HCEC 1CT (cell line): ENCODE data around the gene CSPG5.

ENCODE experiments used
- DNase-seq: peaks from one replicate; pipeline ENCODE4 v3.0.0-alpha.2; 2017

The CSPG5 gene

GRCh38 chr3:47578691-47579632 is at the start of gene CSPG5:
CSPG5 (minus strand) TSS chr3:47578865; CDS start chr3:47578693, 172 bp downstream.
- DNase-seq = no peak

GRCh38 chr3:47628426-47628825 is 49.8 kb upstream of the CSPG5 start:
- no peak for DNase-seq

- DNase-seq = no peak
These were observed 44.2 kb upstream of the CSPG5 start for GRCh38 chr3:47622671-47623461.

- peak; percentile 43 for DNase-seq
These were observed 38.7 kb upstream of the CSPG5 start for GRCh38 chr3:47617086-47618010.

DNA sequence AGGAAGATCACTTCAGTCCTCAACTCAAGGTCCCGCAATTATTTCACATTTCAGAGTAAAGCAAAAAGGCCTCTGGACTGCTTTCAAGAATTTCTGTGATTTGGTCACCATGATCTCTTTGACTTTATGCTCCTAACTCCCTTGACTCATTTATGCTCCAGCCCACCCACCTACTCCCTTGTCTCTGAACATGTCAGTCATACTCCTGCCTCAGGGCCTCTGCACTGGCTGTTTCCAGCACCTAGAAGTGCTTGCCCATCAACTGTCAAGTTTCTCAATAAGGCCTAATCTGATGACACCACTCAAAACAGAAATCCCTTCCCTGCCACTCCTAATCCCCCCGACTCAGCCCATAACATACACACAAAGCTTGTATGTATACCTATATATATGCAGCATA is 36.1 kb upstream of the CSPG5 start:
- DNase-seq = no peak

DNA sequence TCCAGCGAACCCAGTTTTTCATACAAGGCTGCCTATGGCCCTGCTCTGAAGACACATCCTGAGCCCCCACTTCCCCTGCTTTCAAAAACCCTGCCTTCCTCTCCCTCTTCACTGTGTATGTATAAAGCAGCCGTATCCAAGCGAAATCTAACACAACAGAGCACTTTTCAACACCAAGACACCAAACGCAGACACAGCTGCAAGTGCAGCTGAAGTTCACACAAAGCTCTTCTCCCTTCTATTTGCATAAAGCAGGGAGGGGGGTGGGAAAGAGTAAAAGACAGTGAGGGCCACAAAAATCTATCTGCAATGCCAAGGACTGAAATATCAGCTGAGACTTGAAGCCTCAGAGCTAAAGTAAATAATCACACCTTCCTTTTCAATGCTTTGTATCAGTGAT is 35.1 kb upstream of the CSPG5 start:
- DNase-seq = no peak

- no peak for DNase-seq
These were observed 34.2 kb upstream of the CSPG5 start for GRCh38 chr3:47612879-47613278.

DNA sequence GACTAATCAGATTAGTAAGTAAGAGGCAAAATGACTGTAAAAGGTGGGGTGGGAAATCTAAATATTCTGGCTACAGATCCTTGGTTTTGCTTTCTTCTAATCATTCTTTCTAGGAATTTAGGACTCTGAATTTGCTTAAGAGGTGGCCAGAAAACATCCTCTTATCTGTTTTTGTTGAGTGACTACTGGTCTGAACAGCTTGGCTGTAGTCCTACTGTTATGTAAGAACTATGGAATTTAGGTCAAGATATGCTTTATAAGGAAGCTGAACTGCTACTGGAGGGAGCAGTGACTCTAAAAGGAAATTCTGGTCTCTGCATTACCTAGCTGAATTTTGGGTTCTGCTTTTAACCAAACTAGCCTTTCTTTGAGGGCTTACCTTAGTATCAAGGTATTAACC is 33.5 kb upstream of the CSPG5 start:
- peak; percentile 77 for DNase-seq

GRCh38 chr3:47611576-47611975 is 32.9 kb upstream of the CSPG5 start:
- no peak for DNase-seq

DNA sequence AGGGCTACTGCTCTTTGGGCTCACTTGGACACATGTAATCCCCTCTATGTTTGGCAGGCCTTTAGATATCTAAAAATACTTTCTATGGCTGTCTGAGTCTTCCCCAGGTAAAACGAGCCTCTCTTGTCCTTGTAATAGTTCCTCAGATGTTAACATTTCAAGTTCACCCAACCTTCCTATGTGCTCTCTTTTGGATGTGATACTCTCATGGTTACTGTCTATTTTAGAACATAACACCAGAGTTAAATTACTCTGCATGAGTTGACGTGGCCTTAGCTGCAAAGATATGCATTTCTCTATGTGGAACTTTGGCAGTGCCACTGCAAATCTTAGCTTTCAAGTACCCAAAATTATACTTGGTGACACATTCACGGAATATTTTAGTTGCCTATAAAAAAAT is 31.9 kb upstream of the CSPG5 start:
- no peak for DNase-seq

GRCh38 chr3:47607335-47607734 is 28.7 kb upstream of the CSPG5 start:
- no peak for DNase-seq

DNA sequence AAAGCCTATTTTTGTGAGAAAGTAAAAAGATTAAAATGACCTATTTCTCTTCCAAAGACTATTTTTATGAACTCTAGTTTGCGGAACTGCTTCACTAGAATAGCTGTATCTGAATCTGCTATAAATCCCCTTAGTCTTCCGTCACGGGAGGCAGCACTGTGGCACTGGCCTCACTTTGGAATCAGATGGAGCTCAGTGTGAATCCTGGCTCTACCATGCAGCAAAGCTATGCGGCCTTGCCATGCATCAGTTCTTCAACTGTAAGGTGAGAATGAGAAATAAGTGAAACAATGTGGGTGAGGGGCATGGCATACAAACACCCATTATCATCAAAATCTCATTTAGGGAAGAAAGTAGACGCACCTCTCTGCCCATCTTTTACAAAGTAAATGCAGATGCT is 27.5 kb upstream of the CSPG5 start:
- DNase-seq = no peak

DNA sequence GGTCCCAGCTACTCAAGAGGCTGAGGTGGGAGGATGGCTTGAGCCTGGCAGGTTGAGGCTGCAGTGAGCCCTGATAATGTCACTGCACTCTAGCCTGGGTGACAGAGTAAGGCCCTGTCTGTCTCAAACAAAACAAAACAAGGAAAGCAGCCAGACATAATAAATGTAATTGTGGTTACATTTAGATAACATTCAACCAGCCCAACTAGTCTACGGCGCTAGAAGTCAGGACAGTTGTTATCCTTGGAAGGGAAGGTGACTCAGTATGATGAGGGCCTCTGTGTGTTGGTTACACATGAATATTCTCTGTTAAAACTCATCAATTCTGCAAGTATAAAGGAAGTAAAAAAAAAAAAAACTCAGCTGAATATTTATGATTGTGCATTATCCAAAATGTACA is 27.0 kb upstream of the CSPG5 start:
- no peak for DNase-seq

- no peak for DNase-seq
These were observed 25.5 kb upstream of the CSPG5 start for GRCh38 chr3:47604145-47604544.

DNA sequence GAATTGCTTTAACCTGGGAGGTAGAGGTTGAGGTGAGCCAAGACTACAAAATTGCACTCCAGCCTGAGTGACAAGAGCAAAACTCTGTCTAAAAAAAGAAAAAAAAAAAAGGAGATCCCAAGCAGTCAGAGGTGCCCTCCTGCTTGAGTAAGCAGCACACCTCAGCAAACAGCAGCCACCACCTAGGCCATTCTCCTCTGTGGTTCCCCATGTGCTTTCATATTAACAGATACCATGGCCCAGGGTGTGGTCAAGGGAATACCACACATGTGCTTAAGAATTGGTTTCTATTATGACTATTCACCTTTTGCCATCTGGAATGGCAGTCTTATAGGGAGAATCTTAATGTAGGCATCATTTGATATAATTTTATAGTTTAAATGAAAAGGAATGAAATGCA is 24.7 kb upstream of the CSPG5 start:
- DNase-seq = no peak

GRCh38 chr3:47601281-47601680 is 22.6 kb upstream of the CSPG5 start:
- no peak for DNase-seq

DNA sequence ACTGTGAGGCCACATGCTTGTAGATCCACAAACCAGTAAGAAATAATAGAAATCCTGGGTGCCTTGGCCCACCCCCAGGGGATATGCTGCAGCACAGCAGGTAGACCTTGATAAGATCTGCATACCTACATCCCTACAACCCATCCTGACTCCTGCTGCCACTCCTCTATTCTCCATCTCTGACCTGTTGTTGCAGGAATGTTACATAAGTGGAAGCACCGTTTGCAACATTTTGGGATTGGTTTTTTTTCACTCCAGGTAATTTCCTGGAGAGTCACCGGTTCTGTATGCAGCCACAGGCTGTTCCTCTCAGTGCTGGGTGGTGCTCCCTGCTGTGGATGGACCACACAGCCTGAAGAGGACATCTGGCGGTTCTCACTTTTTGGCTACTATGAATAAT is 16.1 kb upstream of the CSPG5 start:
- DNase-seq = no peak

DNA sequence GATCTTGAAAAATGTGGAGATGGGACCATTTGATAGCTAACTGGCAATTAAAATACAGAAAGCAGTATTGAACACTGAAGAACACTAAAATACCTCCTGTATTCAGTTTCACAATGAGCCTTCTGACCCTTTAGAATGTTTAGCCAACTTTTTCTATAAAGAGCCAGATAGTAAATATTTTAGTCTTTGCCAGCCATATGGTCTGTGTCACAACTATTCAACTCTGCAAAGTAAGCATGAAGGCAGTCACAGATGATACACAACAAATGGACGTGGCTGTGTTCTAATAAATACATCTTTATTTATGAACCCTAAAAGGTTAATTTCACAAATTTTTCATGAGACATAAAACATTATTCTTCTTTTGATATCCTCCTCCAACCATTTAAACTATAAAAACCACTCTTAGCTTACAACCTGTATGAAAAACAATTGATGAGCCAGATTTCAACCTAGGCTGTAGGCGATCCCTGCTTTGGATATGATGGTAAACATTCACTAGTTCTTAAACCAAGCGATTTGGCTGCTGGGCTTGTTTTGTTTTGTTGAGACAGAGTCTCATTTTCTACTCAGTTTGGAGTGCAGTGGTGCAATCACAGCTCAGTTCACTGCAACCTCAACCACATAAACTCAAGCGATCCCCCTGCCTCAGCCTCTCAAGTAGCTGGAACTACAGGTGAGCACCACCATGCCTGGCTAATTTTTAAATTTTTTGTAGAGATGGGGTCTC is 13.6 kb upstream of the CSPG5 start:
- DNase-seq = no peak

- no peak for DNase-seq
These were observed 11.6 kb upstream of the CSPG5 start for GRCh38 chr3:47590216-47590615.

DNA sequence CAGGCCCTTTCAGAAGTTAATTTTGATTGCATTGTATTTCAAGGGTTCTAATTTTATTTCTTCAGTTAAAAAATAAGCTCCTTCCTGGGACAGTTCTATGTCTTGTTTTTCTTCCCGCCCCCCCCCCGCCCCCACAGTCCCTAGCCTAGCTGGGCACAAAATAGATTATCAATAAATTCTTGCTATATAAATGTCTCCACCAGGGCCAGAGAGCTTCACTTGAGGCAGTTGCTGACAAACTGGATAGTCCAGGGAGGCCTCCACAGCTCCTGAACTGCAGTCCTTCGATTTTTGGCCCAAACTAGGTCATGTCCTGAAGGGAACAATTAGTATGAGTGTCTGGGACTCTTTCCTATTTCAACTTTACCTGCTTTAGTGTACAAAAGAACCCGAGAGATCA is 9.9 kb upstream of the CSPG5 start:
- DNase-seq = no peak

GRCh38 chr3:47588053-47588452 is 9.4 kb upstream of the CSPG5 start:
- DNase-seq = no peak

DNA sequence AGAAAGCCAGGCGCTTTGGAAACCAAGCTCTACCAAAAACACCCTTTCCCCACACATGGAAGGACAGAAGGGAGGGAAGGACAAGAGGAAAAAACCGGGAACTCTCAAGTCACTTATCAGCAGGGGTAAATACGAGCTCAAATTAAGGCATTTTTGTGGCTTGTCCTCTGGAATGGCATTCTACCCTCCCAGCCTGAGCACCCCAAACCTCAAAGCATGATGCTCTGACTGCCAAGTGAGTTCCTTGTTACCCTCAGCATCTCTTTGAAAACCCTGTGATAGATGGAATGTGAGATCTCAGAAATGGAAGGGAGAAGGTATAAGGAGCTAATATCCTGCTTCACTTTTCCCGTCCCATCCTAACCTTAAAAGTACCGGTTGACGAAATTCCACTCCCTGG is 8.1 kb upstream of the CSPG5 start:
- no peak for DNase-seq
